Thyroid gland (tissue), 4 donors: ENCODE measurements around the gene KIF21A. TPM values are rescaled to one million over a fixed set of nuclear protein-coding genes. Genes with fewer than 3 reads are reported as not detected.

Source experiments
- DNase-seq, 2 donors: peaks; one replicate each; pipeline ENCODE4 v3.0.0-alpha.2; 2019
- H3K27ac ChIP-seq, 3 donors: fragments of 200-600 bp; sonication (generic); 1 replicate in 2 of 3; 2 replicates in 1 of 3; pipeline ENCODE4 v1.5.1; 2016 to 2019; ENCODE audit warnings: mild to moderate bottlenecking in 1 of 3, moderate library complexity in 1 of 3
- H3K27me3 ChIP-seq: fragments of 200-600 bp; sonication (generic); one replicate; pipeline ENCODE4 v1.5.1; 2019
- H3K36me3 ChIP-seq, 2 donors: fragments of 200-600 bp; sonication (generic); one replicate each; pipeline ENCODE4 v1.5.1; 2016 to 2019
- H3K4me1 ChIP-seq, 2 donors: fragments of 200-600 bp; sonication (generic); one replicate each; pipeline ENCODE4 v1.5.1; 2017 to 2019
- H3K4me3 ChIP-seq, 3 donors: fragments of 200-600 bp; sonication (generic); replicated peaks in 1 of 3; 1 replicate in 2 of 3; 2 replicates in 1 of 3; pipeline ENCODE4 v1.5.1; 2016; ENCODE audit warnings: mild to moderate bottlenecking in 1 of 3
- H3K9me3 ChIP-seq: fragments of 200-600 bp; sonication (generic); one replicate; pipeline ENCODE4 v1.5.1; 2017
- CTCF ChIP-seq, 6 experiments: fragments of 200-600 bp in 3 of 6; fragments of 450-650 bp in 3 of 6; sonication (generic) in 3 of 6; IDR thresholded peaks; one replicate each; pipeline ENCODE4 v1.5.1; 2016 to 2019; ENCODE audit warnings: antibody characterized with exemption in 6 of 6, mild to moderate bottlenecking in 2 of 6, inconsistent platforms in 1 of 6, moderate library complexity in 1 of 6
- POLR2A ChIP-seq, 2 donors: fragments of 450-650 bp; IDR thresholded peaks; one replicate each; pipeline ENCODE4 v1.6.1; 2017; ENCODE audit warnings: antibody characterized with exemption in 2 of 2, mild to moderate bottlenecking in 2 of 2, moderate library complexity in 1 of 2
- WGBS, 2 donors: methylation state at CpG; one replicate each; pipeline ENCODE4 v1.1.5; 2017; 5-methylcytosine and 5-hydroxymethylcytosine counted together
- intact Hi-C: fragments of 100-400 bp; cut with DNase I; formaldehyde crosslinking; loops from one replicate; pipeline ENCODE4 v1.15.1; 2023
- total RNA-seq, 4 donors: library from RNA; depleted of rRNA; stranded (reverse); fragments of >200 nt; gene quantifications; one replicate each; pipeline ENCODE4 v1.2.3, GENCODE V29; 2016

Gene KIF21A
- total RNA-seq, 4 donors from 2014 or later = 17.5 to 149 (median 33.1) TPM

GRCh38 chr12:39403376-39403775, 39.5 kb downstream of the KIF21A start:
- Histone ChIP-seq H3K4me1 (peaks cover 5 to 12% of the 10 kb centered on the region in 2 donors), H3K4me3 (no peak overlapping the region), H3K27me3 (no peaks in the 10 kb centered on the region), H3K36me3 (no peaks in the 10 kb centered on the region), H3K9me3 (no peaks in the 10 kb centered on the region), H3K27ac (no peak overlapping the region)
- intact Hi-C loops = no loop called here
- TF ChIP-seq POLR2A (IDR thresholded peaks at IDR 0.05) (no peak), CTCF (IDR thresholded peaks at IDR 0.05) (no peak)
- DNase-seq = no peak

DNA sequence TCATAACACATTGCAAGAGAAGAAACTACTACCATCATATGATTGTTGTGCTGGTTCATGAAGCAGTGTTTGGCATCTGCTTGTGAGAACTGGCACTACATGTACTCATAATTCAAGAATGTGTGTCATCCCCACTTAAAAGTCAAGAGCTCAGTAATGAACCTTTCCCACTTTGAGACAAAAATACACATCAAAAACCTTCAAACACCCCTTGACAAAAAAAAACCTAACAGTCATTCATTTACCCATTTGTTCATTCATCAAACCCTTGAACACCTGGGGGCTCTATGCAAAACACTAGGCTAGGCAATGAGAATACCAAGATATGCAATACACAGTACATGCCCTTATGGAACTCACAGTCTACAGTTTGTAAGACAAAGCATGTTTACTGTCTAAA, 40.0 kb downstream of the KIF21A start:
- TF ChIP-seq CTCF (IDR thresholded peaks at IDR 0.05) = no peak
- TF ChIP-seq POLR2A (IDR thresholded peaks at IDR 0.05) = no peak
- no peaks in the 10 kb centered on the region for H3K27me3 ChIP-seq
- no peaks in the 10 kb centered on the region for H3K9me3 ChIP-seq
- peaks cover 5 to 12% of the 10 kb centered on the region in 2 donors for H3K4me1 ChIP-seq
- no peak for DNase-seq
- H3K27ac ChIP-seq = no peak overlapping the region
- H3K36me3 ChIP-seq = no peaks in the 10 kb centered on the region
- no peak overlapping the region for H3K4me3 ChIP-seq
- intact Hi-C loops = no loop called here

GRCh38 chr12:39401459-39401858, 41.5 kb downstream of the KIF21A start:
- no peaks in the 10 kb centered on the region for H3K27me3 ChIP-seq
- peak overlapping the region in 1 of 3 donors; percentile 1 for H3K27ac ChIP-seq
- 24 to 26% methylated on average over 2 of the region's 2 CpGs for WGBS, 2 donors
- no peaks in the 10 kb centered on the region for H3K36me3 ChIP-seq
- no peaks in the 10 kb centered on the region for H3K9me3 ChIP-seq
- TF ChIP-seq CTCF (IDR thresholded peaks at IDR 0.05) (no peak), POLR2A (IDR thresholded peaks at IDR 0.05) (no peak)
- H3K4me3 ChIP-seq = no peak overlapping the region
- peak; percentile 34 for DNase-seq
- intact Hi-C loops = no loop called here
- H3K4me1 ChIP-seq = peaks cover 5 to 12% of the 10 kb centered on the region in 2 donors

- no peaks in the 10 kb centered on the region for H3K27me3 ChIP-seq
- intact Hi-C loops = no loop called here
- H3K4me1 ChIP-seq = peaks cover 0 to 9% of the 10 kb centered on the region in 2 donors
- no peak for TF ChIP-seq POLR2A (IDR thresholded peaks at IDR 0.05)
- TF ChIP-seq CTCF (IDR thresholded peaks at IDR 0.05) = no peak
- H3K4me3 ChIP-seq = no peak overlapping the region
- H3K36me3 ChIP-seq = no peaks in the 10 kb centered on the region
- H3K27ac ChIP-seq = no peak overlapping the region
- DNase-seq = no peak
- WGBS, 2 donors = 49 to 60% methylated on average over 6 of the region's 6 CpGs
- no peaks in the 10 kb centered on the region for H3K9me3 ChIP-seq
Measured at GRCh38 chr12:39395866-39396265, 47.1 kb downstream of the KIF21A start.

DNA sequence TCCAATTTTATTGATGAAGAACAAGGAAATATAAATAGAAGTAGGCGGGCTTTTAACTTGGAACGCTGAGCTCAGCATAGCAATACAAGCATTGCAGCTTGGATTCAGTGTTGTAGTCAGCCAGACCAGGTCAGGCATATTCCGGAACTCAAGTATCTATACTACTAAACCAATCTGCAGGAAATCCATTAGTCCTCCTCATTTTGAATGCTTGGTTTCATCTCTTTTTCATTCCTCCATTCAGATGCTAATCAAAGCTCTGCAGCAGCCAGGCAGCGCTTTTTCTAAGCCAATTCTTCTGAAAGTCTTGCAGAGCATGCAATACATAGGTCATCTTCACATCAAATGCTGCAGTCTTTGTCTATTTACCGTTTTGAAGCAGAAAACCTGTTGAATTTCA, 49.0 kb downstream of the KIF21A start:
- Histone ChIP-seq H3K27me3 (no peaks in the 10 kb centered on the region), H3K4me3 (no peak overlapping the region), H3K27ac (no peak overlapping the region), H3K4me1 (peaks cover 0 to 8% of the 10 kb centered on the region in 2 donors), H3K36me3 (no peaks in the 10 kb centered on the region), H3K9me3 (no peaks in the 10 kb centered on the region)
- no peak for TF ChIP-seq CTCF (IDR thresholded peaks at IDR 0.05)
- TF ChIP-seq POLR2A (IDR thresholded peaks at IDR 0.05) = no peak
- no peak for DNase-seq
- WGBS, 2 donors = 78 to 80% methylated on average over 5 of the region's 5 CpGs
- intact Hi-C loops = no loop called here
